Peyer's patch (tissue), 4 donors: ENCODE results near the gene CHID1. TPM values are rescaled to one million over a fixed set of nuclear protein-coding genes. Genes with fewer than 3 reads are reported as not detected.

Source experiments
- DNase-seq, 3 donors: peaks; one replicate each; pipeline ENCODE4 v3.0.0-alpha.2; 2017 to 2019
- H3K27ac ChIP-seq, 4 donors: fragments of 200-600 bp; sonication (generic); one replicate each; pipeline ENCODE4 v1.5.1; 2016 to 2019
- H3K27me3 ChIP-seq, 2 donors: fragments of 200-600 bp; sonication (generic); one replicate each; pipeline ENCODE4 v1.5.1; 2019
- H3K36me3 ChIP-seq, 3 donors: fragments of 200-600 bp; sonication (generic); one replicate each; pipeline ENCODE4 v1.5.1; 2016 to 2019
- H3K4me1 ChIP-seq, 4 donors: fragments of 200-600 bp; sonication (generic); one replicate each; pipeline ENCODE4 v1.5.1; 2016 to 2019
- H3K4me3 ChIP-seq, 4 donors: fragments of 200-600 bp; sonication (generic); 1 replicate in 3 of 4; 2 replicates in 1 of 4; pipeline ENCODE4 v1.5.1; 2016 to 2019; ENCODE audit warnings: mild to moderate bottlenecking in 1 of 4
- H3K9me3 ChIP-seq, 4 donors: fragments of 200-600 bp; sonication (generic); one replicate each; pipeline ENCODE4 v1.5.1; 2016 to 2019; ENCODE audit warnings: mild to moderate bottlenecking in 1 of 4
- POLR2A ChIP-seq, 2 donors: fragments of 450-650 bp; IDR thresholded peaks; one replicate each; pipeline ENCODE4 v1.5.1; 2017; ENCODE audit warnings: antibody characterized with exemption in 2 of 2, mild to moderate bottlenecking in 2 of 2, moderate library complexity in 2 of 2
- total RNA-seq, 4 donors: library from RNA; depleted of rRNA; stranded (reverse); fragments of >200 nt; gene quantifications; one replicate each; pipeline ENCODE4 v1.1.0, GENCODE V29; 2016
- TF ChIP-seq, protein P1 (sequence below), 6 experiments: fragments of 450-650 bp in 4 of 6; fragments of 200-600 bp in 2 of 6; sonication (generic) in 1 of 6; IDR thresholded peaks; one replicate each; pipeline ENCODE4 v1.5.1; 2017 to 2019; ENCODE audit warnings: antibody characterized with exemption in 6 of 6, mild to moderate bottlenecking in 3 of 6, moderate library complexity in 1 of 6

CHID1 gene
- total RNA-seq, 4 donors from 2014 or later, result 50.6 to 72.6 (median 57.2) TPM

DNA sequence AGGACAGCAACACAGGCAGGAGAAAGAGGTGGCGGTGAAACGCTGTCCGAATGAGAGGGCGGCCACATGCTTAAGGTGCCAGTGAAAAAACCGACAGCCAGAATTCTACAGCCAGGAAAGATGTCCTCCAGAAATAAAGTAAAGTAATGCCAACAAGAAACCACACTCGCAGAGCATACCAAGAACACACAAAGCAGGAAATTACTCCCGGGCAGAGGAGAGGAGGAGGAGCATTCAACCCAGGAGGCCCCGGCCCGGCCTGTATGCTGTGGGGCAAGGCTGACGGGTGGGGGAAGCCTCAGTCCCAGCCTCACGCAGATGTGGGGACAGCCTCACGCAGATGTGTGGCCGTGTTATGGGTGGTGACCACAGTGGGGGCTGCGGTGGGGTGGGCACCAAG is 28.0 kb downstream of the CHID1 start:
- Histone ChIP-seq H3K27me3 (no peaks in the 10 kb centered on the region), H3K4me1 (no peaks in the 10 kb centered on the region), H3K27ac (no peak overlapping the region), H3K4me3 (no peak overlapping the region), H3K36me3 (no peaks in the 10 kb centered on the region), H3K9me3 (no peaks in the 10 kb centered on the region)
- TF ChIP-seq, protein P1, sequence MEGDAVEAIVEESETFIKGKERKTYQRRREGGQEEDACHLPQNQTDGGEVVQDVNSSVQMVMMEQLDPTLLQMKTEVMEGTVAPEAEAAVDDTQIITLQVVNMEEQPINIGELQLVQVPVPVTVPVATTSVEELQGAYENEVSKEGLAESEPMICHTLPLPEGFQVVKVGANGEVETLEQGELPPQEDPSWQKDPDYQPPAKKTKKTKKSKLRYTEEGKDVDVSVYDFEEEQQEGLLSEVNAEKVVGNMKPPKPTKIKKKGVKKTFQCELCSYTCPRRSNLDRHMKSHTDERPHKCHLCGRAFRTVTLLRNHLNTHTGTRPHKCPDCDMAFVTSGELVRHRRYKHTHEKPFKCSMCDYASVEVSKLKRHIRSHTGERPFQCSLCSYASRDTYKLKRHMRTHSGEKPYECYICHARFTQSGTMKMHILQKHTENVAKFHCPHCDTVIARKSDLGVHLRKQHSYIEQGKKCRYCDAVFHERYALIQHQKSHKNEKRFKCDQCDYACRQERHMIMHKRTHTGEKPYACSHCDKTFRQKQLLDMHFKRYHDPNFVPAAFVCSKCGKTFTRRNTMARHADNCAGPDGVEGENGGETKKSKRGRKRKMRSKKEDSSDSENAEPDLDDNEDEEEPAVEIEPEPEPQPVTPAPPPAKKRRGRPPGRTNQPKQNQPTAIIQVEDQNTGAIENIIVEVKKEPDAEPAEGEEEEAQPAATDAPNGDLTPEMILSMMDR (IDR thresholded peaks at IDR 0.05), result no peak
- TF ChIP-seq POLR2A (IDR thresholded peaks at IDR 0.05), result no peak
- no peak for DNase-seq

- no peaks in the 10 kb centered on the region for H3K27me3 ChIP-seq
- no peak for DNase-seq
- H3K4me1 ChIP-seq, result no peaks in the 10 kb centered on the region
- H3K9me3 ChIP-seq, result no peaks in the 10 kb centered on the region
- H3K4me3 ChIP-seq, result no peak overlapping the region
- no peak for TF ChIP-seq POLR2A (IDR thresholded peaks at IDR 0.05)
- TF ChIP-seq, protein P1 (IDR thresholded peaks at IDR 0.05), result no peak
- H3K36me3 ChIP-seq, result no peaks in the 10 kb centered on the region
- no peak overlapping the region for H3K27ac ChIP-seq
Measured at GRCh38 chr11:880447-880846, 30.2 kb downstream of the CHID1 start.

DNA sequence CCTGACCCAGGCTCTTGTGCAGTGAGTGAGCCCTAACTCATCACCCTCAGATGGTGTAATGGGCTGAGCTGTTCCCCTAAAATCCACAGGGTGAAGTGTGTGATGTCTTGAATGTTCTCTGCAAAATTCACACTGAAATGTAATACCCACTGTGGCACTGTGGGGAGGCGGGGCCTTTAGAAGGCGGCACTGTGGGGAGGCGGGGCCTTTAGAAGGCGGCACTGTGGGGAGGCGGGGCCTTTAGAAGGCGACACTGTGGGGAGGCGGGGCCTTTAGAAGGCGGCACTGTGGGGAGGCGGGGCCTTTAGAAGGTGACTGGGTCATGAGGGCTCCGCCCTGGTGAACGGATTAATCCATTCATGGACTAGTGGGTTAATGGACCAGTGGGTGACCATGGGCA is 33.0 kb downstream of the CHID1 start:
- Histone ChIP-seq H3K4me1 (no peaks in the 10 kb centered on the region), H3K4me3 (no peak overlapping the region), H3K27ac (no peak overlapping the region), H3K27me3 (no peaks in the 10 kb centered on the region), H3K9me3 (no peaks in the 10 kb centered on the region), H3K36me3 (no peaks in the 10 kb centered on the region)
- TF ChIP-seq POLR2A (IDR thresholded peaks at IDR 0.05), result no peak
- TF ChIP-seq, protein P1 (IDR thresholded peaks at IDR 0.05), result no peak
- no peak for DNase-seq

DNA sequence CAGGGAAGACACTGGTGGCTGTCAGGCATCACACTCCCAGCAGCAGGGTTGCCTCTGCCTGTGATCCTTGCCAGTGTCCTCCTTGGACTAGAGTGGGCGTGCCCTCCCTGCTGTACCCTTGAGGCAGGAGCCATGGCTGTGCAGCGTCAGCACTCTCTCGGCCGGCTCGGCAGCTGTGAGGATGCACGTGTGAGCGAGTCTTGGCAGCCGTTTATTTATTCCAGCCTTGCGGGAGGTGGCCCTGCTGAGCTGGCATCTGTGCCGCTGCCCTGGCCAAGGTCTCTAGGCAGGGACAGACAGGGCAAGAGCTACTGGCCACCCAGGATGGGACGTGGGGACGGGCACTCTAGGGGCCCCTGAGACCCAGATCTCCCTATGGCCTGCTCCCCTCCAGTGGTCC is 34.1 kb downstream of the CHID1 start:
- DNase-seq, result no peak
- H3K4me3 ChIP-seq, result no peak overlapping the region
- no peak for TF ChIP-seq POLR2A (IDR thresholded peaks at IDR 0.05)
- TF ChIP-seq, protein P1 (IDR thresholded peaks at IDR 0.05), result no peak
- no peaks in the 10 kb centered on the region for H3K4me1 ChIP-seq
- H3K27ac ChIP-seq, result no peak overlapping the region
- H3K27me3 ChIP-seq, result no peaks in the 10 kb centered on the region
- no peaks in the 10 kb centered on the region for H3K9me3 ChIP-seq
- no peaks in the 10 kb centered on the region for H3K36me3 ChIP-seq

GRCh38 chr11:875769-876301 is 34.8 kb downstream of the CHID1 start:
- TF ChIP-seq, protein P1 (IDR thresholded peaks at IDR 0.05), result no peak
- no peak for TF ChIP-seq POLR2A (IDR thresholded peaks at IDR 0.05)
- no peak for DNase-seq
- Histone ChIP-seq H3K9me3 (no peaks in the 10 kb centered on the region), H3K4me3 (no peak overlapping the region), H3K27me3 (no peaks in the 10 kb centered on the region), H3K27ac (no peak overlapping the region), H3K36me3 (no peaks in the 10 kb centered on the region), H3K4me1 (no peaks in the 10 kb centered on the region)

DNA sequence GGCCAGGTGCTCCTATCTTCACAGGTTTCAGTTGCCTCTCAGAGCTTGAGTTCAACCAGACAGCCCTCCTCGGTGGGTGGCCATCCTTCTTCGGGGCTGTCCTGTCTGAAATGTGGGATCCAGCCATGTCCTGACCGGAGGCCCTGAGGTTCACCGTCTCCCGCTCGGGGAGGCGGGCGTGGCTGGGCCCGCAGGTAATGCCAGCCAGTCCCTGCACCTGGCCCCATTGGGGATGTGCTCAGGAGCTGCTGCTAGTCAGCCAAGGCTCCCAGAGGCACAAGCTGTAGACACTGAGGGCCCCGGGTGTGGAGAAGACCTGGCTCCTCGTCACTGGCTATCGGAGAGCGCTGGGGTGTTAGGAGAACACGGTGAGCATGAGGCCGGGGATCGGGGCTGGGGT is 35.4 kb downstream of the CHID1 start:
- Histone ChIP-seq H3K27me3 (no peaks in the 10 kb centered on the region), H3K36me3 (no peaks in the 10 kb centered on the region), H3K27ac (no peak overlapping the region), H3K4me3 (no peak overlapping the region), H3K9me3 (no peaks in the 10 kb centered on the region), H3K4me1 (no peaks in the 10 kb centered on the region)
- TF ChIP-seq, protein P1 (IDR thresholded peaks at IDR 0.05), result no peak
- no peak for TF ChIP-seq POLR2A (IDR thresholded peaks at IDR 0.05)
- DNase-seq, result no peak
